HPDE6-E6E7 (cell line): Measurements from ENCODE around the gene TMEM9.

Experiments
- DNase-seq: peaks from one replicate; pipeline ENCODE4 v3.0.0; 2011; ENCODE audit warnings: missing footprints; ENCODE audit errors: extremely low spot score

TMEM9 gene

GRCh38 chr1:201154389-201155165 lies at the start of gene TMEM9:
Gene TMEM9 (minus strand): TSS chr1:201154474. CDS start chr1:201153923, 551 bp downstream.
- peak; percentile 94 for DNase-seq

DNA sequence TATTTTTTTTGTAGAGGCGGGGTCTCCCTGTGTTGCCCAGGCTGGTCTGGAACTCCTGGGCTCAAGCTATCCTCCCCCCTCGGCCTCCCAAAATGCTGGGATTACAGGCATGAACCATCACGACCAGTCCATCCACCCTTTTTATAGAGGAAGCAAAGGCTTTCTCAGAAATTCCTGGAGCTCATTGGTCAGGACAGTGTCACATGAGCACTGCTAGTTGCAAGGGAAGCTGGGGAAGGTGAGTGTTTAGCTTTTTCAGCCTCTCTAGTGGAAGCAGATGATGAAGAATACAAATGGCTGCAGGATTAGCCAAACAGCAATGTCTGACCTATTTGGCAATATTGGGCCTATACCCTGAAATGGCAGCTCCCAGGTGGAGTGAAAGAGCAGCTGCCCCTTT lies 44.3 kb upstream of the TMEM9 start:
- DNase-seq: no peak

DNA sequence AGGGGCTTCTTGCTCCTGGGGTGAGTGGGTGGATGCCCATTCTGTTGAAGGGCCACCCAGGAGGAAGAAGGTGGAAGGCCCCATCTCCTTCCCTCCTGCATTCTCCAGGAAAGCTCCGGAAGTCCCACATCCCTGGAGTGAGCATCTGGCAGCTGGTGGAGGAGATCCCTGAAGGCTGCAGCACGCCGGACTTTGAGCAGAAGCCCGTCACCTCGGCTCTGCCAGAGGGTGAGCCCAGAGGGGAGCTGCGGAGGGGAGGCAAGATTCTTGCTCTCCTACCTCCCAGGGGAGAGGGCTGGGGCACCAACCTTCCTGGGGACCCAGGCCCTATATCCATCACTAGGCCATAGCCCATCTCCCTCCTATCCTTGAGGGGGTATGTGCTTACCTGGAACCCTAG lies 39.8 kb upstream of the TMEM9 start:
- no peak for DNase-seq

GRCh38 chr1:201192261-201192788 lies 38.1 kb upstream of the TMEM9 start:
- DNase-seq: no peak

- peak; percentile 81 for DNase-seq
Observed at GRCh38 chr1:201191653-201192260, 37.5 kb upstream of the TMEM9 start.

- DNase-seq: no peak
Observed at GRCh38 chr1:201190624-201191051, 36.4 kb upstream of the TMEM9 start, which contains the start of gene IGFN1. Gene IGFN1 (plus strand): TSS chr1:201190824. CDS start chr1:201193294, 2,470 bp downstream.

GRCh38 chr1:201190005-201190404 lies 35.7 kb upstream of the TMEM9 start:
- DNase-seq: no peak

- no peak for DNase-seq
Observed at GRCh38 chr1:201189085-201189484, 34.8 kb upstream of the TMEM9 start.

DNA sequence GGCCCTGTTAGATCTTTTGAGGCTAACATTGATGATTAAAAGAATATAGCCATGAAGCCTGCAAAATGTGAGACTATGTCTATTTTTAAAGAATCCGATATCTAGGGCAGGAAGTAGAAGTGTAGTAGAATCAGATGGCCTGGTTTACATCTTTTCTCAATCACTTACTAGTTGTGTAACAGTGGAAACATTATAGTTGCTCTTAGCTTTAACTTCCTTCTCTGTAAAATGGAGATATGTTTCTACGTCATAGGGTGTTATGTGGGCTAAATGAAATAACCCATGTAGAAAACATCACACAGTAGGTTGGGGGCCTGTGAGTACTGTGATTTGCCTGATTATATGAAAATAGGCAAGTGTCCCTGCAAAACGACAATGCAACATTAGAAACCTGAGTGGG lies 31.9 kb upstream of the TMEM9 start:
- DNase-seq: no peak

- no peak for DNase-seq
Observed at GRCh38 chr1:201185527-201186128, 31.4 kb upstream of the TMEM9 start.

- no peak for DNase-seq
Observed at GRCh38 chr1:201185123-201185453, 30.8 kb upstream of the TMEM9 start.

DNA sequence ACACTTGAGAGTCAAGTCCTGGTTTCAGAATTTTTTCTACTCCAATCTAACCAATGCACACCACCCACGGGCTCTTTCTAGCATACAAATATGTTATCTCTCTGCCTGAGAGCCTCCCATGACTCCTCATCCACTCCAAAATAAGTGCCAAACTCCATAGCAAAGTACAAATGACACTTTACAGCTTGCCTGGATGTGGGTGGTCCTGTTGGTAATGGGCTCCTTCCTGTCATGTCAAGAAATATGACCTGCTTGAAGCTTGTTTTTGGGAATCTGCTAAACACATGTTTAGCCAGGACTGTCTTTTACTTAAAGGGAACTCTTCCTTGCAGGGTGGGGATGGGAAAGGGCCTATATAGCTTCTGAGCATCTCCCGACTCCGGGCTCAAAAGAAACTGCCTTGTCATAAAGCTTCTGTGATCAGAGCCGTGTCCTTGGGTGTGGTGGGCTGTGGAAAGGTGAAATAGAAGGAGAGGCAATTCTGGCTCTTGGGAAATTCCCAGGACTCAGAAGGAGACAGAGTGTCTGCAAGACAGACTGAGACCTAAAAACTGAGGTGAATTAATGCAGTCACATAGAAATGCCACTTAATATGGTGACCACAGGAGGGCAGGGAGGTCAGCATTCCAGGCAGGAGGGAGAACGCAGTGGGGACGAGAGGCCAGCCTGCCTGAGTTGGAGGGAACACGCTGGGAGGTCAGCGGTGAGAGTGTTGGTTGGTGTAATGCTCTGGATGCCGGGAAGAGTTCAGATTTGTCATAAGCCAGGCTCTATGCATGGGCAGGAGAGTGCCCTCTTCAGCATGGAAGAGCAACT lies 30.2 kb upstream of the TMEM9 start:
- peak; percentile 81 for DNase-seq

DNA sequence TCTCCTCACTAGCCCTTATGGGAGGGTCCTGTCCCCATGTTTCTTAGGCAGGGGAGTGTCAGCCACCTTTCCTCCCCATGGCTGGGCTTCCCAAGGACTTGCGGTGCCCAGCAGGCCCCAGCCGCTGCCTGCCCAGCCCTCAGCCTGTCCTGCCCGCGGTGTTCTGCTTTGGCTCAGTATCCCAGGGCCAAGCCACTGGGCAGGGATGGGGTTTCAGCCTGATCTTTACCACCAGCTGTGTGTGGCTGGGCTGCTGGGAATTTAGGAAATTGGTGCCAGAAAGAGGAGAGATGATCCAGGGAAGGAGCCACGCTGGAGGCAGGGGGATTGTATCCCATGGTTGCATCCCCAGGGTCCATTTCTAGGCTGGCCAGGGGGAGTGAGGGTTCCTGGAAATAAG lies 29.5 kb upstream of the TMEM9 start:
- DNase-seq: no peak

GRCh38 chr1:201183209-201183608 lies 28.9 kb upstream of the TMEM9 start:
- no peak for DNase-seq

DNA sequence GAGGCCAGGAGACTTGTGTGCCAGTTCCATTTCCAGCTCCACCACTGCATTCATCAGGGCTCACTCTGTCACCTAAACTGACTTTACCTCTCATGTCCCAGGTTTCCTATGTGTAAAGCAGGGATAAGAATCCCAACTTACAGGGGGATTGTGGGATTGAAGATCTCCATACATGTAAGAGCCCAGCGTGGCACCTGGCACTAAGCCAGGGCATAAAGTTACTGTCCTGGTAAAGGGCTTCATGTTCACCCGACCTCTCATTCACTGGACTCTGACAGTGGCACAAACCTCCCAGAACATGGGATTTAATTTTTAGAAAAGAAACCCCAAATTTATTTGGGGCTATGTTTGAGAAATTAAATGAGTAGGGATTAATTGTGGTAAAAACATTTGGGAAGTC lies 27.5 kb upstream of the TMEM9 start:
- DNase-seq: no peak

GRCh38 chr1:201181323-201181722 lies 27.0 kb upstream of the TMEM9 start:
- DNase-seq: no peak

- DNase-seq: no peak
Observed at GRCh38 chr1:201180901-201181300, 26.6 kb upstream of the TMEM9 start.

GRCh38 chr1:201180141-201180540 lies 25.9 kb upstream of the TMEM9 start:
- no peak for DNase-seq

GRCh38 chr1:201178718-201179117 lies 24.4 kb upstream of the TMEM9 start:
- DNase-seq: no peak

GRCh38 chr1:201176940-201177339 lies 22.7 kb upstream of the TMEM9 start:
- DNase-seq: peak; percentile 59

DNA sequence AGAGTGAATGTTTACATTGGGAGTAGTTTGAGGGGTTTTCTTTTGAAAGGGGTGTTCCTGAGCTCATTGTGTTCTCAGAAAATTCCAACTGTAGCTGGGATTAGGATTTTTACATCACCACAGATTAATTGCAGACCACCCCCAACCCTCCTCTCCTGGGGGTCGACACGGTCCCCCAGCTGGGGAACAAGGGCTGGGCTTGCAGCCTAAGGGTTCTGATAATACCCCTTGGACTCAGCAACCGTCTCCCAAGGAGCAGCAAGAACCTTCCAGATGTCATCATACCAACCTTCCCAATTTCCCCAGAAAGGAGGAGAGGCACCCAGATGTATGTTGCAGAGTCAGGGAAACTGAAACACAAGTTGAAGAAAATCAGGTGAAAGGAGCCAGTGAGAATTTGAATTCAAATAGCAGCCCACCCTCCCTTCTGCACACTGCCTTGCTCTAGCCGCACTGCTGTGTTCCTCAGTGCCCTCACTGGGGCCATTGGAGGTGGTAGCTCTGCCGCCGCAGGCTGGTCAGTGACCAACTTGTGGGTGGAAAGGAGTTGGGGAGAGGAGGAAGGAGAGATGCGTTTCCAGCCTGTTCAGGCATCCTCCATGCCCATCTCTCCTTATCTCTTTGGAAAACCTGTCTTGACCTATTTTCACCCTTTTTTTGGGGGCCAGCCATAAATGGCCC lies 21.7 kb upstream of the TMEM9 start:
- DNase-seq: no peak
